Measurements from ENCODE around the gene MED15.
"Not testable (repeated sequence)": the region's sequence is repeated elsewhere in the genome, so short reads cannot be mapped to it uniquely, and the experiment has no call there.

Gene MED15

GRCh38 chr22:20607157-20607907 is 99.9 kb downstream of the MED15 start:
- DNase-seq: no peak

GRCh38 chr22:20610243-20610686 is 102.9 kb downstream of the MED15 start:
- DNase-seq: no peak

GRCh38 chr22:20610757-20611156 is 103.3 kb downstream of the MED15 start:
- DNase-seq: no peak

GRCh38 chr22:20611418-20611817 is 104.0 kb downstream of the MED15 start:
- no peak for DNase-seq

GRCh38 chr22:20613301-20613700 is 105.9 kb downstream of the MED15 start:
- no peak for DNase-seq

- no peak for DNase-seq
Measured at GRCh38 chr22:20615021-20615420, 107.6 kb downstream of the MED15 start.

GRCh38 chr22:20615533-20616450 is 108.4 kb downstream of the MED15 start:
- no peak for DNase-seq

- DNase-seq: no peak
Measured at GRCh38 chr22:20616451-20617043, 109.1 kb downstream of the MED15 start.

- DNase-seq: no peak
Measured at GRCh38 chr22:20618488-20618887, 111.1 kb downstream of the MED15 start.

- no peak for DNase-seq
Measured at GRCh38 chr22:20619045-20619892, 111.9 kb downstream of the MED15 start.

GRCh38 chr22:20619893-20620194 is 112.4 kb downstream of the MED15 start:
- DNase-seq: not testable (repeated sequence)

GRCh38 chr22:20621162-20621561 is 113.8 kb downstream of the MED15 start:
- no peak for DNase-seq

- no peak for DNase-seq
Measured at GRCh38 chr22:20622650-20623339, 115.4 kb downstream of the MED15 start.

GRCh38 chr22:20624161-20624616 is 116.8 kb downstream of the MED15 start:
- DNase-seq: no peak

GRCh38 chr22:20625270-20625669 is 117.9 kb downstream of the MED15 start:
- DNase-seq: no peak

- DNase-seq: no peak
Measured at GRCh38 chr22:20626811-20627210, 119.4 kb downstream of the MED15 start.

GRCh38 chr22:20627432-20627831 is 120.0 kb downstream of the MED15 start:
- DNase-seq: no peak

- DNase-seq: no peak
Measured at GRCh38 chr22:20628081-20628939, 120.9 kb downstream of the MED15 start.

- no peak for DNase-seq
Measured at GRCh38 chr22:20629401-20629800, 122.0 kb downstream of the MED15 start.

GRCh38 chr22:20630873-20631617 is 123.6 kb downstream of the MED15 start:
- no peak for DNase-seq
